IMR-90 (cell line): ENCODE results near the gene MYCBP2. TPM values are rescaled to one million over a fixed set of nuclear protein-coding genes. Genes with fewer than 3 reads are reported as not detected.
A peak's percentile ranks its signal among the peaks of the same experiment; 100 is the strongest.

Experiments
- ATAC-seq: fragments of 200-7000 bp; cut with Tn5 transposase; 2 replicates; pipeline ENCODE4 v1.9.1; 2020; ENCODE audit warnings: low read depth, mild to moderate bottlenecking, moderate library complexity
- Bru-seq: library from RNA; stranded (reverse); fragments of 400-500 nt; gene quantifications from one replicate; lab custom pipeline; 2021; lab: Mats Ljungman, UMichigan
- BruChase-seq, 2 experiments: library from RNA; stranded (reverse); fragments of 400-500 nt; gene quantifications; one replicate each; lab custom pipeline; 2021; lab: Mats Ljungman, UMichigan
- BruUV-seq: library from RNA; stranded (reverse); fragments of 400-500 nt; replicated peaks from 2 replicates; lab custom pipeline; 2021; lab: Mats Ljungman, UMichigan
- CTCF ChIA-PET: fragments of 300-600 bp; formaldehyde crosslinking; extraction: SDS; loops from one replicate; lab custom pipeline; 2021; ENCODE audit warnings: antibody characterized with exemption; lab: Yijun Ruan, JAX
- POLR2A ChIA-PET: fragments of 300-600 bp; sonication (Branson Sonifier 250); formaldehyde crosslinking; loops from one replicate; lab custom pipeline; 2022; ENCODE audit warnings: antibody characterized with exemption; ENCODE audit not compliant: unreplicated experiment; lab: Charles Lee
- DNase-seq: peaks from one replicate; pipeline ENCODE4 v3.0.0; 2013
- H2AFZ ChIP-seq: replicated peaks from 2 replicates; pipeline ENCODE3; 2013; ENCODE audit warnings: low read length, mild to moderate bottlenecking; ENCODE audit not compliant: poor library complexity
- H2AK5ac ChIP-seq: 2 replicates; pipeline ENCODE4 v1.6.1; 2013; ENCODE audit warnings: low read depth, low read length, inconsistent platforms
- H2AK9ac ChIP-seq: replicated peaks from 2 replicates; pipeline ENCODE3; 2013; ENCODE audit warnings: mild to moderate bottlenecking, low read depth, low read length, moderate library complexity; ENCODE audit not compliant: poor library complexity
- H2BK120ac ChIP-seq: 2 replicates; pipeline ENCODE4 v1.6.1; 2013; ENCODE audit warnings: low read depth, low read length, inconsistent platforms
- H2BK15ac ChIP-seq: 3 replicates; pipeline ENCODE4 v1.6.1; 2013; ENCODE audit warnings: low read depth, low read length, inconsistent platforms
- H2BK20ac ChIP-seq: 2 replicates; pipeline ENCODE4 v1.6.1; 2013; ENCODE audit warnings: low read depth, mild to moderate bottlenecking, inconsistent platforms, low read length, moderate library complexity
- H2BK5ac ChIP-seq: 2 replicates; pipeline ENCODE4 v1.6.1; 2013; ENCODE audit warnings: mild to moderate bottlenecking, low read depth, low read length, inconsistent platforms; ENCODE audit not compliant: poor library complexity, severe bottlenecking
- H3K14ac ChIP-seq: replicated peaks from 2 replicates; pipeline ENCODE4 v1.6.1; 2013; ENCODE audit warnings: low read depth, low read length, inconsistent platforms
- H3K18ac ChIP-seq: 2 replicates; pipeline ENCODE4 v1.6.1; 2013; ENCODE audit warnings: low read depth, low read length, control low read depth
- H3K23ac ChIP-seq: 2 replicates; pipeline ENCODE4 v1.6.1; 2013; ENCODE audit warnings: low read depth, low read length, inconsistent platforms
- H3K27ac ChIP-seq: 2 replicates; pipeline ENCODE4 v1.5.1; 2013; ENCODE audit warnings: mild to moderate bottlenecking, control low read depth, low read length; ENCODE audit not compliant: insufficient read depth
- H3K27me3 ChIP-seq: 2 replicates; pipeline ENCODE4 v1.6.1; 2013; ENCODE audit warnings: low read length; ENCODE audit not compliant: control insufficient read depth, insufficient read depth
- H3K36me3 ChIP-seq: 2 replicates; pipeline ENCODE4 v1.6.1; 2013; ENCODE audit warnings: low read length, mixed read lengths; ENCODE audit not compliant: control insufficient read depth, insufficient read depth
- H3K4ac ChIP-seq: 2 replicates; pipeline ENCODE4 v1.6.1; 2013; ENCODE audit warnings: low read depth, low read length, inconsistent platforms
- H3K4me1 ChIP-seq: 2 replicates; pipeline ENCODE4 v1.6.1; 2013; ENCODE audit warnings: low read length, mixed read lengths; ENCODE audit not compliant: control insufficient read depth, insufficient read depth
- H3K4me2 ChIP-seq: 2 replicates; pipeline ENCODE4 v1.6.1; 2013; ENCODE audit warnings: low read depth, mild to moderate bottlenecking, control low read depth, low read length, moderate library complexity
- H3K4me3 ChIP-seq: 2 replicates; pipeline ENCODE4 v1.5.1; 2013; ENCODE audit warnings: low read depth, mild to moderate bottlenecking, control low read depth, low read length, moderate library complexity; ENCODE audit not compliant: insufficient read depth
- H3K56ac ChIP-seq: 2 replicates; pipeline ENCODE4 v1.6.1; 2013; ENCODE audit warnings: low read length, inconsistent platforms; ENCODE audit not compliant: insufficient read depth; ENCODE audit errors: extremely low read depth
- H3K79me1 ChIP-seq, 2 experiments: 2 replicates each; pipeline ENCODE4 v1.6.1; 2013; ENCODE audit warnings: low read length in 2 of 2, inconsistent platforms in 1 of 2, low read depth in 1 of 2
- H3K9ac ChIP-seq: 2 replicates; pipeline ENCODE4 v1.6.1; 2013; ENCODE audit warnings: low read depth, low read length, control low read depth
- H3K9me1 ChIP-seq: 2 replicates; pipeline ENCODE4 v1.6.1; 2013; ENCODE audit warnings: low read length, inconsistent platforms; ENCODE audit not compliant: insufficient read depth
- H3K9me3 ChIP-seq: 2 replicates; pipeline ENCODE4 v1.6.1; 2013; ENCODE audit warnings: low read length; ENCODE audit not compliant: control insufficient read depth, insufficient read depth
- H4K20me1 ChIP-seq: 2 replicates; pipeline ENCODE4 v1.6.1; 2013; ENCODE audit warnings: low read length, inconsistent platforms; ENCODE audit not compliant: insufficient read depth
- H4K5ac ChIP-seq: 2 replicates; pipeline ENCODE4 v1.6.1; 2013; ENCODE audit warnings: mild to moderate bottlenecking, low read depth, low read length, control low read depth
- H4K8ac ChIP-seq, 2 experiments: 2 replicates each; pipeline ENCODE4 v1.6.1; 2013; ENCODE audit warnings: low read depth in 2 of 2, low read length in 2 of 2, control low read depth in 1 of 2, inconsistent platforms in 1 of 2
- H4K91ac ChIP-seq: 2 replicates; pipeline ENCODE4 v1.6.1; 2013; ENCODE audit warnings: low read depth, low read length, inconsistent platforms; ENCODE audit not compliant: insufficient read depth
- BHLHE40 ChIP-seq: fragments of 150-350 bp; IDR thresholded peaks from 2 replicates; pipeline ENCODE4 v1.6.1; 2016; ENCODE audit warnings: mild to moderate bottlenecking, low read depth, low read length
- CEBPB ChIP-seq: IDR thresholded peaks from 2 replicates; pipeline ENCODE4 v1.6.1; 2012; ENCODE audit warnings: low read depth, low read length, improper control_type of control experiment
- CHD1 ChIP-seq: IDR thresholded peaks from 2 replicates; pipeline ENCODE4 v1.6.1; 2012; ENCODE audit warnings: low read depth, low read length, improper control_type of control experiment
- CTCF ChIP-seq: conservative IDR thresholded peaks from 2 replicates; pipeline ENCODE4 v1.5.1; 2012; ENCODE audit warnings: mild to moderate bottlenecking, low read depth, low read length, improper control_type of control experiment
- FOS ChIP-seq: fragments of 150-350 bp; IDR thresholded peaks from 2 replicates; pipeline ENCODE4 v1.6.1; 2016; ENCODE audit warnings: low read depth, low read length
- MAFK ChIP-seq: IDR thresholded peaks from 2 replicates; pipeline ENCODE4 v1.6.1; 2012; ENCODE audit warnings: low read depth, low read length, improper control_type of control experiment
- MAZ ChIP-seq: IDR thresholded peaks from 2 replicates; pipeline ENCODE4 v1.6.1; 2012; ENCODE audit warnings: low read depth, mild to moderate bottlenecking, low read length, improper control_type of control experiment, moderate library complexity, borderline replicate concordance
- MXI1 ChIP-seq: IDR thresholded peaks from 2 replicates; pipeline ENCODE4 v1.6.1; 2012; ENCODE audit warnings: low read depth, mild to moderate bottlenecking, low read length, moderate library complexity, borderline replicate concordance
- POLR2A ChIP-seq: IDR thresholded peaks from 2 replicates; pipeline ENCODE4 v1.6.1; 2012; ENCODE audit warnings: mild to moderate bottlenecking, low read depth, low read length
- RAD21 ChIP-seq: IDR thresholded peaks from 2 replicates; pipeline ENCODE4 v1.6.1; 2012; ENCODE audit warnings: low read length, improper control_type of control experiment
- RCOR1 ChIP-seq: IDR thresholded peaks from 2 replicates; pipeline ENCODE4 v1.6.1; 2012; ENCODE audit warnings: mild to moderate bottlenecking, low read length, improper control_type of control experiment; ENCODE audit not compliant: insufficient replicate concordance
- RFX5 ChIP-seq: IDR thresholded peaks from 2 replicates; pipeline ENCODE4 v1.8.0; 2012; ENCODE audit warnings: low read depth, mild to moderate bottlenecking, low read length, moderate library complexity
- SMC3 ChIP-seq: fragments of 150-350 bp; IDR thresholded peaks from 2 replicates; pipeline ENCODE4 v1.6.1; 2016; ENCODE audit warnings: low read depth, mild to moderate bottlenecking, antibody characterized with exemption, low read length, moderate library complexity
- WGBS, 2 experiments: methylation state at CpG; one replicate each; pipeline versions ENCODE4 v1.1.5 to v1.1.7; 2013; ENCODE audit warnings: missing lambda C conversion rate in 2 of 2; ENCODE audit not compliant: insufficient read length in 1 of 2; ENCODE audit errors: extremely low coverage in 2 of 2; 5-methylcytosine and 5-hydroxymethylcytosine counted together
- dilution Hi-C: fragments of 300-500 bp; cut with HindIII; formaldehyde crosslinking; loops from one replicate; pipeline ENCODE4 v1.14.3; 2018; ENCODE audit warnings: low sequenced_read_pairs; ENCODE audit not compliant: unreplicated experiment
- in situ Hi-C: fragments of 300-500 bp; cut with MboI; formaldehyde crosslinking; loops from 3 replicates; pipeline ENCODE4 v1.14.3; 2019; ENCODE audit warnings: low sequenced_read_pairs, inconsistent platforms, mixed read lengths
- intact Hi-C: fragments of 100-400 bp; cut with micrococcal nuclease; formaldehyde crosslinking; loops from 2 replicates; pipeline ENCODE4 v1.10.0; 2022
- long read RNA-seq: library from polyadenylated mRNA; unstranded; transcript quantifications from one replicate; pipeline ENCODE4 v2.0.0, GENCODE V29; 2021; ENCODE audit not compliant: unreplicated experiment
- polyA plus RNA-seq, 3 experiments: library from polyadenylated mRNA; depleted of rRNA; stranded (reverse); fragments of >200 nt; gene quantifications; 2 replicates each; pipeline ENCODE4 v1.2.3, GENCODE V29; 2012; ENCODE audit warnings: low replicate concordance in 1 of 3
- total RNA-seq: library from RNA; depleted of rRNA; stranded (reverse); fragments of >200 nt; gene quantifications from 2 replicates; pipeline ENCODE4 v1.2.3, GENCODE V29; 2012; rRNA removed

The MYCBP2 gene
- total RNA-seq (43.2 and 53.9 TPM in 2 replicates), polyA plus RNA-seq (2012; rRNA removed) (17.9 and 20.1 TPM in 2 replicates), Bru-seq, nascent RNA (percentile 81 among the genes with signal in this experiment), BruChase-seq, experiment 1, labeled RNA remaining after a 6-hour chase (percentile 73 among the genes with signal in this experiment), BruChase-seq, experiment 2, labeled RNA remaining after a 2-hour chase (percentile 79 among the genes with signal in this experiment)
- polyA plus RNA-seq (2012; cell fraction: cytosol; rRNA removed): 4.6 and 7.8 TPM in 2 replicates
- polyA plus RNA-seq (2012; cell fraction: nucleus; rRNA removed; ENCODE audit: low replicate concordance): 5.3 and 37.3 TPM in 2 replicates
- long read RNA-seq, partial matches to known transcripts: 5 of 12 reads
- long read RNA-seq, other reads (novel, unspliced or antisense): 7 of 12 reads

GRCh38 chr13:77326905-77327604 is at the start of gene MYCBP2:
Gene MYCBP2 (minus strand): TSS chr13:77327094. CDS start chr13:77326775, 319 bp downstream.
- in situ Hi-C loops: no loop called here
- H4K91ac ChIP-seq: peak within 1 kb of the TSS; percentile 67
- H4K5ac ChIP-seq: peak within 1 kb of the TSS; percentile 41; the same call in 1 of the 2 replicates
- intact Hi-C loops: loop anchor here (1.0 to 5.0 kb wide), 4 partner anchors 27 to 300 kb away; partner anchors contain the start of gene FBXL3
- BruUV-seq: no TSS peak
- H3K9me1 ChIP-seq: no peaks in the 10 kb centered on the region; the same call in 1 of the 2 replicates
- peak within 1 kb of the TSS; percentile 82 for H3K9ac ChIP-seq
- DNase-seq (peak; percentile 99), ATAC-seq (peak; percentile 79)
- peak within 1 kb of the TSS; percentile 40 for H2AK5ac ChIP-seq
- no peaks in the 10 kb centered on the region for H3K36me3 ChIP-seq
- CTCF ChIA-PET: interaction anchor here (0.6 to 2.6 kb wide), 4 partner anchors 11 to 151 kb away, joined by 3 to 8 read pairs (median 4); no protein-coding TSS in a partner anchor
- peak within 1 kb of the TSS; percentile 93; the same call in 2 of the 3 replicates for H2BK15ac ChIP-seq
- H3K56ac ChIP-seq: peak within 1 kb of the TSS; percentile 76
- peak within 1 kb of the TSS; percentile 67 for H2BK5ac ChIP-seq
- peak within 1 kb of the TSS; percentile 76 for H2BK120ac ChIP-seq
- peak within 1 kb of the TSS; percentile 94 for H3K14ac ChIP-seq
- H3K9me3 ChIP-seq: no peaks in the 10 kb centered on the region
- H3K4me1 ChIP-seq: no peaks in the 10 kb centered on the region
- H3K23ac ChIP-seq: peak within 1 kb of the TSS; percentile 91
- peaks cover 8 to 39% of the 10 kb centered on the region in 2 experiments; a peak in 3 of 4 replicates for H3K79me1 ChIP-seq
- dilution Hi-C loops: no loop called here
- peak within 1 kb of the TSS; percentile 96 for H3K4me2 ChIP-seq
- H3K18ac ChIP-seq: peak within 1 kb of the TSS; percentile 70; the same call in 1 of the 2 replicates
- H2BK20ac ChIP-seq: peak within 1 kb of the TSS; percentile 82
- WGBS, 2 experiments: 0% methylated on average over 7 of the region's 35 CpGs; no CpG with 5 or more reads in 1 of the 2 experiments
- POLR2A ChIA-PET: interaction anchor here (1.5 kb wide), 1 partner anchor 28 kb away, joined by 3 read pairs; no protein-coding TSS in a partner anchor
- peak within 1 kb of the TSS; percentile 97 for H2AFZ ChIP-seq
- peak within 1 kb of the TSS; percentile 86 for H3K4ac ChIP-seq
- peak within 1 kb of the TSS; percentile 73 for H3K27ac ChIP-seq
- H2AK9ac ChIP-seq: peak within 1 kb of the TSS; percentile 95
- H4K8ac ChIP-seq: peak within 1 kb of the TSS; percentile 76 to 94
- no peaks in the 10 kb centered on the region for H3K27me3 ChIP-seq
- H3K4me3 ChIP-seq: peak within 1 kb of the TSS; percentile 91
- peaks cover 36% of the 10 kb centered on the region for H4K20me1 ChIP-seq
- no peak for TF ChIP-seq FOS
- 0 out of 2 replicates have a peak, but pooled peaks have one; percentile 6 for TF ChIP-seq SMC3
- TF ChIP-seq RAD21: 0 out of 2 replicates have a peak, but pooled peaks have one; percentile 1
- TF ChIP-seq MAFK: no peak
- TF ChIP-seq CEBPB: no peak
- TF ChIP-seq CTCF: no peak
- TF ChIP-seq CHD1: no peak
- peak; percentile 96 for TF ChIP-seq MAZ
- no peak for TF ChIP-seq RCOR1
- no peak for TF ChIP-seq RFX5
- TF ChIP-seq BHLHE40: peak; percentile 15; the same call in 1 of the 2 replicates
- TF ChIP-seq POLR2A: peak; percentile 76
- TF ChIP-seq MXI1: no peak
